GM21737 (cell line): ENCODE results near the gene PAQR4.
"Not testable (repeated sequence)": the region's sequence is repeated elsewhere in the genome, so short reads cannot be mapped to it uniquely, and the experiment has no call there.

Experiments
- ATAC-seq: cut with Tn5 transposase; IDR thresholded peaks from one replicate; pipeline ENCODE4 v1.9.1; 2021; ENCODE audit warnings: mild to moderate bottlenecking, moderate library complexity; ENCODE audit not compliant: unreplicated experiment

The PAQR4 gene

GRCh38 chr16:2942045-2942444 lies 27.1 kb upstream of the PAQR4 start:
- ATAC-seq = no peak

- ATAC-seq = not testable (repeated sequence)
Observed at GRCh38 chr16:2943716-2944115, 25.4 kb upstream of the PAQR4 start.

GRCh38 chr16:2946649-2947048 lies 22.5 kb upstream of the PAQR4 start:
- ATAC-seq = no peak

GRCh38 chr16:2948807-2949704 lies 20.1 kb upstream of the PAQR4 start:
- no peak for ATAC-seq

- ATAC-seq = no peak
Observed at GRCh38 chr16:2949705-2950352, 19.3 kb upstream of the PAQR4 start.

- ATAC-seq = no peak
Observed at GRCh38 chr16:2950353-2950724, 18.8 kb upstream of the PAQR4 start.

GRCh38 chr16:2950773-2951172 lies 18.4 kb upstream of the PAQR4 start:
- ATAC-seq = no peak

GRCh38 chr16:2952679-2953078 lies 16.5 kb upstream of the PAQR4 start:
- ATAC-seq = no peak

- ATAC-seq = no peak
Observed at GRCh38 chr16:2953706-2954627, 15.2 kb upstream of the PAQR4 start.

GRCh38 chr16:2954656-2955381 lies 14.3 kb upstream of the PAQR4 start:
- ATAC-seq = no peak

GRCh38 chr16:2955438-2955778 lies 13.7 kb upstream of the PAQR4 start:
- ATAC-seq = no peak

- no peak for ATAC-seq
Observed at GRCh38 chr16:2955779-2956578, 13.2 kb upstream of the PAQR4 start.

- no peak for ATAC-seq
Observed at GRCh38 chr16:2956579-2956956, 12.6 kb upstream of the PAQR4 start.

GRCh38 chr16:2959206-2959605 lies 9.9 kb upstream of the PAQR4 start:
- ATAC-seq = no peak

GRCh38 chr16:2960183-2961010 lies 8.8 kb upstream of the PAQR4 start:
- no peak for ATAC-seq

GRCh38 chr16:2962334-2963073 lies 6.6 kb upstream of the PAQR4 start:
- ATAC-seq = no peak

- no peak for ATAC-seq
Observed at GRCh38 chr16:2963074-2963722, 6.0 kb upstream of the PAQR4 start.
